Right renal pelvis (tissue), 4 donors: ENCODE data around the gene TLR6. TPM values are rescaled to one million over a fixed set of nuclear protein-coding genes. Genes with fewer than 3 reads are reported as not detected.
"Not testable (repeated sequence)": the region's sequence is repeated elsewhere in the genome, so short reads cannot be mapped to it uniquely, and the experiment has no call there.

Experiments used
- DNase-seq, 4 donors: peaks; one replicate each; pipeline ENCODE4 v3.0.0-alpha.2; 2013; ENCODE audit warnings: low read depth in 4 of 4, low spot score in 3 of 4, missing footprints in 1 of 4
- polyA plus RNA-seq, 4 donors: library from polyadenylated mRNA; unstranded; fragments of 120-200 nt; gene quantifications; one replicate each; pipeline ENCODE4 v1.2.1, GENCODE V29; 2013; ENCODE audit not compliant: insufficient read length in 4 of 4

The TLR6 gene
- polyA plus RNA-seq, 4 donors, result 0.44 to 1.00 (median 0.81) TPM

GRCh38 chr4:38795087-38795486, 61.5 kb downstream of the TLR6 start:
- no peak for DNase-seq

- DNase-seq, result no peak
Measured at GRCh38 chr4:38794051-38794450, 62.6 kb downstream of the TLR6 start.

- no peak for DNase-seq
Measured at GRCh38 chr4:38791010-38791409, 65.6 kb downstream of the TLR6 start.

GRCh38 chr4:38788317-38788716, 68.3 kb downstream of the TLR6 start:
- DNase-seq, result no peak

GRCh38 chr4:38787693-38788092, 68.9 kb downstream of the TLR6 start:
- no peak for DNase-seq

GRCh38 chr4:38785901-38786402, 70.7 kb downstream of the TLR6 start:
- no peak for DNase-seq

GRCh38 chr4:38785041-38785790, 71.4 kb downstream of the TLR6 start:
- DNase-seq, result no peak

GRCh38 chr4:38784141-38784540, 72.5 kb downstream of the TLR6 start:
- DNase-seq, result no peak

GRCh38 chr4:38783109-38783460, 73.5 kb downstream of the TLR6 start:
- DNase-seq, result no peak

- peak in 3 of 4 donors; percentile 22 to 48 (median 38) for DNase-seq
Measured at GRCh38 chr4:38782452-38783108, 74.0 kb downstream of the TLR6 start, which contains the start of gene TLR10. Gene TLR10 (minus strand): TSS chr4:38782990. CDS start chr4:38775590, 7,400 bp downstream.

GRCh38 chr4:38781854-38782261, 74.8 kb downstream of the TLR6 start:
- DNase-seq, result no peak

- DNase-seq, result no peak
Measured at GRCh38 chr4:38780833-38781484, 75.7 kb downstream of the TLR6 start.

GRCh38 chr4:38779790-38780189, 76.8 kb downstream of the TLR6 start:
- no peak for DNase-seq

GRCh38 chr4:38777925-38778324, 78.7 kb downstream of the TLR6 start:
- DNase-seq, result not testable (repeated sequence)

GRCh38 chr4:38775326-38775725, 81.3 kb downstream of the TLR6 start:
- DNase-seq, result no peak

GRCh38 chr4:38774181-38774955, 82.2 kb downstream of the TLR6 start:
- DNase-seq, result no peak

Other genes starting within 250 kb of the TLR6 start
- 10 to 100 TPM; 58.3 to 76.9 (median 72.0) TPM for gene KLF3, start 192.6 kb downstream of the TLR6 start, polyA plus RNA-seq
- 1 to 10 TPM in 1 of 4 donors, under 1 TPM in 3; 0.26 to 1.2 (median 0.89) TPM for gene TLR10, start 73.8 kb downstream of the TLR6 start, polyA plus RNA-seq
- gene TLR1, start 52.0 kb downstream of the TLR6 start, polyA plus RNA-seq, result 1 to 10 TPM; 3.7 to 5.9 (median 4.5) TPM
- 10 to 100 TPM; 27.4 to 35.0 (median 31.3) TPM for gene FAM114A1, start 11.0 kb upstream of the TLR6 start, polyA plus RNA-seq
- gene TMEM156, start 175.6 kb upstream of the TLR6 start, polyA plus RNA-seq, result 1 to 10 TPM; 3.5 to 4.8 (median 4.0) TPM
- gene KLHL5, start 205.4 kb upstream of the TLR6 start, polyA plus RNA-seq, result 10 to 100 TPM; 37.8 to 48.3 (median 46.6) TPM